SK-N-SH (cell line): ENCODE data around the gene SEC16A. TPM values are rescaled to one million over a fixed set of nuclear protein-coding genes. Genes with fewer than 3 reads are reported as not detected.

ENCODE experiments used
- CTCF ChIA-PET: fragments of 300-600, 350-600 bp; formaldehyde crosslinking; extraction: SDS; loops from one replicate; lab custom pipeline; 2021; lab: Yijun Ruan, JAX
- POLR2A ChIA-PET: fragments of 350-600 bp; sonication (Branson Sonifier 250); formaldehyde crosslinking; extraction: SDS; loops from one replicate; lab custom pipeline; 2020; ENCODE audit warnings: antibody characterized with exemption, inconsistent platforms; lab: Yijun Ruan, JAX
- DNase-seq: peaks from one replicate; pipeline ENCODE4 v3.0.0; 2012
- H2AFZ ChIP-seq: fragments of 200-600 bp; sonication (generic); 2 replicates; pipeline ENCODE4 v1.8.1; 2016; ENCODE audit warnings: antibody characterized with exemption, mild to moderate bottlenecking, low read depth
- H3F3A ChIP-seq: fragments of 200-600 bp; sonication (generic); replicated peaks from 2 replicates; pipeline ENCODE3; 2016; ENCODE audit warnings: antibody characterized with exemption, mild to moderate bottlenecking; ENCODE audit not compliant: insufficient read depth
- H3K27ac ChIP-seq, 2 experiments: fragments of 200-500 bp in 1 of 2; fragments of 200-600 bp in 1 of 2; sonication (Bioruptor generic) in 1 of 2; sonication (generic), shearing (Covaris generic) in 1 of 2; 2 replicates each; pipeline versions ENCODE4 v1.5.1 to v1.6.1; 2014 to 2016; ENCODE audit warnings: low read depth in 2 of 2, inconsistent platforms in 1 of 2, low read length in 1 of 2, mild to moderate bottlenecking in 1 of 2, mixed read lengths in 1 of 2
- H3K27me3 ChIP-seq: fragments of 200-600 bp; sonication (generic), shearing (Covaris generic); 2 replicates; pipeline ENCODE4 v1.6.1; 2016; ENCODE audit warnings: mixed run types; ENCODE audit not compliant: insufficient read depth
- H3K36me3 ChIP-seq, 2 experiments: fragments of 200-500 bp in 1 of 2; fragments of 200-600 bp in 1 of 2; sonication (Bioruptor generic) in 1 of 2; sonication (generic) in 1 of 2; replicated peaks in 1 of 2; 2 replicates each; pipeline versions ENCODE3 to v1.5.1; 2014 to 2016; ENCODE audit warnings: low read length in 1 of 2, mild to moderate bottlenecking in 1 of 2; ENCODE audit not compliant: insufficient read depth in 2 of 2, control insufficient read depth in 1 of 2
- H3K4me1 ChIP-seq, 2 experiments: fragments of 200-500 bp in 1 of 2; fragments of 200-600 bp in 1 of 2; sonication (Bioruptor generic) in 1 of 2; sonication (generic), shearing (Covaris generic) in 1 of 2; 2 replicates each; pipeline versions ENCODE4 v1.5.1 to v1.6.1; 2014 to 2016; ENCODE audit warnings: low read depth in 1 of 2, low read length in 1 of 2, mixed run types in 1 of 2; ENCODE audit not compliant: insufficient read depth in 2 of 2, control insufficient read depth in 1 of 2
- H3K4me2 ChIP-seq: fragments of 200-600 bp; sonication (generic), shearing (Covaris generic); 2 replicates; pipeline ENCODE4 v1.6.1; 2017; ENCODE audit warnings: mixed run types
- H3K4me3 ChIP-seq, 2 experiments: fragments of 200-500 bp in 1 of 2; fragments of 200-600 bp in 1 of 2; sonication (Bioruptor generic) in 1 of 2; sonication (generic), shearing (Covaris generic) in 1 of 2; 2 replicates each; pipeline versions ENCODE4 v1.5.1 to v1.8.1; 2014 to 2016; ENCODE audit warnings: low read depth in 2 of 2, inconsistent platforms in 1 of 2, low read length in 1 of 2, mild to moderate bottlenecking in 1 of 2, mixed read lengths in 1 of 2, moderate library complexity in 1 of 2
- H3K79me2 ChIP-seq: fragments of 200-600 bp; sonication (generic); 2 replicates; pipeline ENCODE4 v1.8.1; 2017; ENCODE audit warnings: mild to moderate bottlenecking; ENCODE audit not compliant: insufficient read depth
- H3K9ac ChIP-seq: fragments of 200-600 bp; sonication (generic); 2 replicates; pipeline ENCODE4 v1.6.1; 2017; ENCODE audit warnings: mixed run types
- H3K9me2 ChIP-seq: fragments of 200-600 bp; sonication (generic); 2 replicates; pipeline ENCODE4 v1.6.1; 2017; ENCODE audit warnings: mixed run types
- H3K9me3 ChIP-seq: fragments of 200-600 bp; sonication (generic); 2 replicates; pipeline ENCODE4 v1.6.1; 2017; ENCODE audit warnings: mixed run types, mild to moderate bottlenecking, moderate library complexity
- H4K20me1 ChIP-seq: fragments of 200-600 bp; sonication (generic); 2 replicates; pipeline ENCODE4 v1.6.1; 2017; ENCODE audit warnings: mild to moderate bottlenecking, mixed run types; ENCODE audit not compliant: insufficient read depth
- ELF1 ChIP-seq: IDR thresholded peaks from 2 replicates; pipeline ENCODE4 v1.4.0; 2012
- EP300 ChIP-seq, 2 experiments: IDR thresholded peaks; 2 replicates each; pipeline versions ENCODE4 v1.4.0 to v1.6.1; 2012; ENCODE audit warnings: borderline replicate concordance in 1 of 2, low read depth in 1 of 2, low read length in 1 of 2
- FOSL2 ChIP-seq: IDR thresholded peaks from 2 replicates; pipeline ENCODE4 v1.4.0; 2012; ENCODE audit warnings: low read depth, mild to moderate bottlenecking, moderate library complexity, borderline replicate concordance
- FOXM1 ChIP-seq: IDR thresholded peaks from 2 replicates; pipeline ENCODE4 v1.4.0; 2012; ENCODE audit warnings: low read depth, mild to moderate bottlenecking
- GABPA ChIP-seq: IDR thresholded peaks from 2 replicates; pipeline ENCODE4 v1.4.0; 2012; ENCODE audit warnings: low read depth, mild to moderate bottlenecking
- POLR2AphosphoS5 ChIP-seq: IDR thresholded peaks from 2 replicates; pipeline ENCODE4 v1.6.1; 2012; ENCODE audit warnings: low read depth, low read length
- RXRA ChIP-seq: IDR thresholded peaks from 2 replicates; pipeline ENCODE4 v1.4.0; 2012; ENCODE audit warnings: low read depth, mild to moderate bottlenecking, borderline replicate concordance
- SIN3A ChIP-seq: IDR thresholded peaks from 2 replicates; pipeline ENCODE4 v1.6.1; 2012; ENCODE audit warnings: low read depth, mild to moderate bottlenecking, low read length, moderate library complexity, borderline replicate concordance
- WGBS: methylation state at CpG from one replicate; pipeline ENCODE4 v1.1.6; 2017; ENCODE audit warnings: low lambda C conversion rate; 5-methylcytosine and 5-hydroxymethylcytosine counted together
- polyA plus RNA-seq, 3 experiments: library from polyadenylated mRNA; depleted of rRNA; stranded (reverse); fragments of >200 nt; gene quantifications; 2 replicates each; pipeline ENCODE4 v1.2.3, GENCODE V29; 2012
- TF ChIP-seq, protein P1 (sequence below): IDR thresholded peaks from 2 replicates; pipeline ENCODE4; 2012
- TF ChIP-seq, protein P2 (sequence below): fragments of 150-350 bp; IDR thresholded peaks from 2 replicates; pipeline ENCODE4 v1.6.1; 2017; ENCODE audit warnings: antibody characterized with exemption, low read length, low read depth, borderline replicate concordance
- TF ChIP-seq, protein P3 (sequence below): IDR thresholded peaks from 2 replicates; pipeline ENCODE4 v1.4.0; 2012; ENCODE audit warnings: low read depth, borderline replicate concordance
- TF ChIP-seq, protein P4 (sequence below): IDR thresholded peaks from 2 replicates; pipeline ENCODE4 v1.6.1; 2012; ENCODE audit warnings: mild to moderate bottlenecking, low read depth, low read length, moderate library complexity
- TF ChIP-seq, protein P5 (sequence below): IDR thresholded peaks from 2 replicates; pipeline ENCODE4 v1.4.0; 2012; ENCODE audit warnings: low read depth, borderline replicate concordance

SEC16A gene
- polyA plus RNA-seq, 1 of the 3 experiments (the other 2 are of a cell fraction), result 25.9 TPM

DNA sequence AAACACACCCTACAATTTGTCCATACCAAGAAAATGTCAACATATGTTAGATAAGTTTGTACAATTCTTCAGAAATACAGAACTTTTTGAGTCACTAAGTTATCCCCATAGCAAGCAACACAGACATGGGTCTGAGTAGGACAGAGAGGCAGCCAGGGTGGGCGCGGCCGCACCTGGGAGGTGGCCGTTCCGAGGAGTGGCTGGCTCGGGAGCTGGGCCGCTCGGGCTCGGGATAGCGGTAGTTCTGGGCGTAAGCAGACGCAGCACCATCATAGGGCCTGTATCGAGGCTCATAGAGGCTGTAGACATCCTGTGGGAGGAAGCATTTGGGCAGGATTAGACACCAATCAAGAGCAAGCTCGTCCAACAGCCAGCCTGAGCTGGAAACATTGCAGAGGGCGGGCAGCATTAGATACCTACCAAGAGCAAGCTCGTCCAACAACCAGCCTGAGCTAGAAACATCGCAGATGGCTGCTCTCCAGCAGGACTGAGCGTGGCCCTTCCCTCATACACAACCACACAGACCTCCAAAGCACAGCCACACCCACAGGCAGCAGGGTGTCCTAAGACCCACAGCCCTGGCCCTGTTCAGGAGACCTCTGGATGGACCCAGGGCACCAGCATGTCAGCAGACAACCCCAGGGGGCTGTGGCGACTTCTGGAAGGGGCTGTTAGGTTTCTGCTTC, 10.9 kb downstream of the SEC16A start:
- H3K4me1 ChIP-seq, result no peaks in the 10 kb centered on the region
- H3F3A ChIP-seq, result no peaks in the 10 kb centered on the region
- no peak for TF ChIP-seq ELF1
- TF ChIP-seq, protein P1, sequence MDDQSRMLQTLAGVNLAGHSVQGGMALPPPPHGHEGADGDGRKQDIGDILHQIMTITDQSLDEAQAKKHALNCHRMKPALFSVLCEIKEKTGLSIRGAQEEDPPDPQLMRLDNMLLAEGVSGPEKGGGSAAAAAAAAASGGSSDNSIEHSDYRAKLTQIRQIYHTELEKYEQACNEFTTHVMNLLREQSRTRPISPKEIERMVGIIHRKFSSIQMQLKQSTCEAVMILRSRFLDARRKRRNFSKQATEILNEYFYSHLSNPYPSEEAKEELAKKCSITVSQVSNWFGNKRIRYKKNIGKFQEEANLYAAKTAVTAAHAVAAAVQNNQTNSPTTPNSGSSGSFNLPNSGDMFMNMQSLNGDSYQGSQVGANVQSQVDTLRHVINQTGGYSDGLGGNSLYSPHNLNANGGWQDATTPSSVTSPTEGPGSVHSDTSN, result no peak
- TF ChIP-seq POLR2AphosphoS5, result no peak
- no peak for TF ChIP-seq FOSL2
- TF ChIP-seq EP300 (IDR thresholded peaks at IDR 0.05; ENCODE audit: borderline replicate concordance in 1 of 2, low read depth in 1 of 2, low read length in 1 of 2), result no peak
- peaks cover 52 to 94% of the 10 kb centered on the region in 2 experiments for H3K36me3 ChIP-seq
- no peak for DNase-seq
- no peak overlapping the region for H3K9ac ChIP-seq
- no peak overlapping the region for H2AFZ ChIP-seq
- WGBS, result 97% methylated on average over 16 of the region's 19 CpGs
- H3K27ac ChIP-seq, result no peak overlapping the region
- CTCF ChIA-PET, result interaction anchor here (0.6 to 1.4 kb wide), 3 partner anchors 13 to 22 kb away, joined by 3 to 5 read pairs (median 3); no protein-coding TSS in a partner anchor
- no peaks in the 10 kb centered on the region for H3K9me3 ChIP-seq
- H3K9me2 ChIP-seq, result no peaks in the 10 kb centered on the region
- POLR2A ChIA-PET, result no interaction called here
- H3K27me3 ChIP-seq, result no peaks in the 10 kb centered on the region
- H3K79me2 ChIP-seq, result peaks cover 92% of the 10 kb centered on the region
- H3K4me2 ChIP-seq, result no peak overlapping the region
- H3K4me3 ChIP-seq, result no peak overlapping the region
- H4K20me1 ChIP-seq, result peaks cover 91% of the 10 kb centered on the region

DNA sequence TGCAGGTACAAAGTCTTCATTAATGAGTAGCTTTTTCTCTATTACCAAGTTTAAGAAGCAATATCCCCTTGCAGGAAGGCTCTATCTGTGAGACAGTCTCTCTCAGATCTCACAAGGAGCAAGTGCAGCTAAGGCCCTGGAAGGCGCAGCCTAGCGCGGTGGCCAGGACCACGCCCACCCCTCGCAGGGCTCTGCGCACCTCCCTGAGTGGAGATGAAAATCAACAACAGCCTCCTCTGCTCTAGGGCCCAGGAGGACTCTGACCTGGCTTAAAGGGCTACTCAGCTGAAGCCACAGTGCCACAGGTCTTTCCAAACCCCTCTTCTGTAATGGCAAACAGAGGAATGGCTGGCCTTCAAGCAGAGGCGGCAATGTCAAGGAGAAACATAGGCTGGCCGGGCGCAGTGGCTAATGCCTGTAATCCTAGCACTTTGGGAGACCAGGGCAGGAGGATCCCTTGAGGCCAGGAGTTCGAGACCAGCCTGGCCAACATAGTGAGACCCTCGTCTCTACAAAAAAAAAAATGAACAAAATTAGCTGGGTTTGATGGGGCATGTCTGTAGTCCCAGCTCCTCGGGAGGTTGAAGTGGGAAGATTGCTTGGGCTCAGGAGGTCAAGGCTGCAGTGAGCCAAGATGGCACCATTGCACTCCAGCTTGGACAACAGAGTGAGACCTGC, 11.9 kb downstream of the SEC16A start:
- Histone ChIP-seq H3K4me2 (no peak overlapping the region), H3K9me2 (no peaks in the 10 kb centered on the region), H3K4me1 (no peaks in the 10 kb centered on the region), H3K79me2 (peaks cover 84% of the 10 kb centered on the region), H3F3A (no peaks in the 10 kb centered on the region), H4K20me1 (peaks cover 83% of the 10 kb centered on the region), H3K9ac (no peak overlapping the region), H3K4me3 (no peak overlapping the region), H3K36me3 (peaks cover 44 to 94% of the 10 kb centered on the region in 2 experiments), H2AFZ (no peak overlapping the region), H3K9me3 (no peaks in the 10 kb centered on the region), H3K27me3 (no peaks in the 10 kb centered on the region), H3K27ac (no peak overlapping the region)
- POLR2A ChIA-PET, result no interaction called here
- CTCF ChIA-PET, result interaction anchor here (0.6 to 1.4 kb wide), 5 partner anchors 13 to 201 kb away, joined by 3 to 6 read pairs (median 3); no protein-coding TSS in a partner anchor
- WGBS, result 93% methylated on average over 12 of the region's 12 CpGs
- no peak for DNase-seq
- TF ChIP-seq SIN3A (no peak), GABPA (no peak), ELF1 (no peak), EP300 (IDR thresholded peaks at IDR 0.05; ENCODE audit: borderline replicate concordance in 1 of 2, low read depth in 1 of 2, low read length in 1 of 2) (no peak), RXRA (no peak), FOXM1 (no peak)
- TF ChIP-seq, protein P2, sequence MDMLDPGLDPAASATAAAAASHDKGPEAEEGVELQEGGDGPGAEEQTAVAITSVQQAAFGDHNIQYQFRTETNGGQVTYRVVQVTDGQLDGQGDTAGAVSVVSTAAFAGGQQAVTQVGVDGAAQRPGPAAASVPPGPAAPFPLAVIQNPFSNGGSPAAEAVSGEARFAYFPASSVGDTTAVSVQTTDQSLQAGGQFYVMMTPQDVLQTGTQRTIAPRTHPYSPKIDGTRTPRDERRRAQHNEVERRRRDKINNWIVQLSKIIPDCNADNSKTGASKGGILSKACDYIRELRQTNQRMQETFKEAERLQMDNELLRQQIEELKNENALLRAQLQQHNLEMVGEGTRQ, result no peak
- TF ChIP-seq, protein P3, sequence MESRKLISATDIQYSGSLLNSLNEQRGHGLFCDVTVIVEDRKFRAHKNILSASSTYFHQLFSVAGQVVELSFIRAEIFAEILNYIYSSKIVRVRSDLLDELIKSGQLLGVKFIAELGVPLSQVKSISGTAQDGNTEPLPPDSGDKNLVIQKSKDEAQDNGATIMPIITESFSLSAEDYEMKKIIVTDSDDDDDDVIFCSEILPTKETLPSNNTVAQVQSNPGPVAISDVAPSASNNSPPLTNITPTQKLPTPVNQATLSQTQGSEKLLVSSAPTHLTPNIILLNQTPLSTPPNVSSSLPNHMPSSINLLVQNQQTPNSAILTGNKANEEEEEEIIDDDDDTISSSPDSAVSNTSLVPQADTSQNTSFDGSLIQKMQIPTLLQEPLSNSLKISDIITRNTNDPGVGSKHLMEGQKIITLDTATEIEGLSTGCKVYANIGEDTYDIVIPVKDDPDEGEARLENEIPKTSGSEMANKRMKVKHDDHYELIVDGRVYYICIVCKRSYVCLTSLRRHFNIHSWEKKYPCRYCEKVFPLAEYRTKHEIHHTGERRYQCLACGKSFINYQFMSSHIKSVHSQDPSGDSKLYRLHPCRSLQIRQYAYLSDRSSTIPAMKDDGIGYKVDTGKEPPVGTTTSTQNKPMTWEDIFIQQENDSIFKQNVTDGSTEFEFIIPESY, result no peak
- TF ChIP-seq, protein P4, sequence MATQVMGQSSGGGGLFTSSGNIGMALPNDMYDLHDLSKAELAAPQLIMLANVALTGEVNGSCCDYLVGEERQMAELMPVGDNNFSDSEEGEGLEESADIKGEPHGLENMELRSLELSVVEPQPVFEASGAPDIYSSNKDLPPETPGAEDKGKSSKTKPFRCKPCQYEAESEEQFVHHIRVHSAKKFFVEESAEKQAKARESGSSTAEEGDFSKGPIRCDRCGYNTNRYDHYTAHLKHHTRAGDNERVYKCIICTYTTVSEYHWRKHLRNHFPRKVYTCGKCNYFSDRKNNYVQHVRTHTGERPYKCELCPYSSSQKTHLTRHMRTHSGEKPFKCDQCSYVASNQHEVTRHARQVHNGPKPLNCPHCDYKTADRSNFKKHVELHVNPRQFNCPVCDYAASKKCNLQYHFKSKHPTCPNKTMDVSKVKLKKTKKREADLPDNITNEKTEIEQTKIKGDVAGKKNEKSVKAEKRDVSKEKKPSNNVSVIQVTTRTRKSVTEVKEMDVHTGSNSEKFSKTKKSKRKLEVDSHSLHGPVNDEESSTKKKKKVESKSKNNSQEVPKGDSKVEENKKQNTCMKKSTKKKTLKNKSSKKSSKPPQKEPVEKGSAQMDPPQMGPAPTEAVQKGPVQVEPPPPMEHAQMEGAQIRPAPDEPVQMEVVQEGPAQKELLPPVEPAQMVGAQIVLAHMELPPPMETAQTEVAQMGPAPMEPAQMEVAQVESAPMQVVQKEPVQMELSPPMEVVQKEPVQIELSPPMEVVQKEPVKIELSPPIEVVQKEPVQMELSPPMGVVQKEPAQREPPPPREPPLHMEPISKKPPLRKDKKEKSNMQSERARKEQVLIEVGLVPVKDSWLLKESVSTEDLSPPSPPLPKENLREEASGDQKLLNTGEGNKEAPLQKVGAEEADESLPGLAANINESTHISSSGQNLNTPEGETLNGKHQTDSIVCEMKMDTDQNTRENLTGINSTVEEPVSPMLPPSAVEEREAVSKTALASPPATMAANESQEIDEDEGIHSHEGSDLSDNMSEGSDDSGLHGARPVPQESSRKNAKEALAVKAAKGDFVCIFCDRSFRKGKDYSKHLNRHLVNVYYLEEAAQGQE, result no peak
- TF ChIP-seq, protein P1, result no peak
- TF ChIP-seq, protein P5, sequence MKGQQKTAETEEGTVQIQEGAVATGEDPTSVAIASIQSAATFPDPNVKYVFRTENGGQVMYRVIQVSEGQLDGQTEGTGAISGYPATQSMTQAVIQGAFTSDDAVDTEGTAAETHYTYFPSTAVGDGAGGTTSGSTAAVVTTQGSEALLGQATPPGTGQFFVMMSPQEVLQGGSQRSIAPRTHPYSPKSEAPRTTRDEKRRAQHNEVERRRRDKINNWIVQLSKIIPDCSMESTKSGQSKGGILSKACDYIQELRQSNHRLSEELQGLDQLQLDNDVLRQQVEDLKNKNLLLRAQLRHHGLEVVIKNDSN, result no peak
